ENCODE measurements around the gene CD200R1L. TPM values are rescaled to one million over a fixed set of nuclear protein-coding genes. Genes with fewer than 3 reads are reported as not detected.

Gene CD200R1L
- total RNA-seq, 1 experiment from 2014 or later = not detected

DNA sequence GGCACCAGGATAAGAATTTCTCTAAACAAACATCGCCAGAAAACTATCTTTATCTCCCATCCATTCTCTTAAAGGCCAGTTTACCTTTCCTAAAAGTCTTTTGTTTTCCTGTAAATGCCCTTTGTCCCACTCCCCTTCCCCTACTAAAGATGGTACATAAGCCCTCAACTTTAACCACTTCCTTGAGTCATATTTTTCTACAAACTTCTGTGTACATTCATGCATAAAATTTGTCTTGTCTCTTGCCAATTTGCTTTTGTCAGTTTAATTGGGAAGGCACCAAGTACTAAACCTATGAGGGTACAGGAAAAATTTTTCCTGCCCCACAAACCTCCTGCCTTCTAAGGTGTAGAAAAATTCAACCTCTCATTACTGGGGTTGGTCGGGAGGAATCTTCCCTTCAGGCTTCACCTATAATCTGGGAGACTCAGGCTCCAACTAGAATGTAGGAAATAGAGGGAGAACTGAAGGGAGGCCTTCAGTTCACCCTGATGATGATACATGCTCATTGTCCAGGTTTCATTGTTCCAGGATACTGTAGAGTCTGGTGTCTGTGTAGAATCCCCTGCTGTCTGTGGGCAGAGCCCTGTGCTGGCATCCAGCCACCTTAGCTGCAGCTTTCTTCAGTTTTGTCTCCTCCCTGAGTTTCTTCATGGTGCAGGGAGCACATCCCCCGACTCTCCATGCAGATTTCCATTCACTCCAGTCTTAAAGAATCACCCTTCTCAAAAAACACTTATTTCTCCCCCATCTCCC lies 53.2 kb downstream of the CD200R1L start:
- Histone ChIP-seq H4K91ac (ENCODE audit: insufficient read length, low read depth, low read length) (no peak overlapping the region), H2BK12ac (ENCODE audit: insufficient read length, low read depth, low read length) (no peak overlapping the region), H3K18ac (ENCODE audit: insufficient read length, low read depth, low read length) (no peak overlapping the region), H3K4me2 (ENCODE audit: insufficient read depth, insufficient read length, low read length) (no peak overlapping the region), H2BK20ac (ENCODE audit: low read depth, low read length, poor library complexity, severe bottlenecking) (no peak overlapping the region), H4K5ac (ENCODE audit: insufficient read length, low read depth, low read length) (no peak overlapping the region), H3K9me3 (ENCODE audit: control insufficient read depth, low read depth, low read length) (no peaks in the 10 kb centered on the region), H3K79me2 (ENCODE audit: insufficient read depth, low read length) (no peaks in the 10 kb centered on the region), H4K8ac (replicated peaks; ENCODE audit: insufficient read length, low read depth, low read length) (no peak overlapping the region), H3K9ac (ENCODE audit: extremely low read depth, insufficient read length, low read length) (no peak overlapping the region), H3K14ac (ENCODE audit: insufficient read depth, low read length) (no peak overlapping the region), H3K79me1 (ENCODE audit: insufficient read depth, low read depth, low read length, poor library complexity, severe bottlenecking) (no peaks in the 10 kb centered on the region), H4K20me1 (ENCODE audit: control insufficient read depth, insufficient read depth, insufficient read length) (no peaks in the 10 kb centered on the region), H2BK120ac (ENCODE audit: low read depth, low read length, poor library complexity, severe bottlenecking) (no peak overlapping the region), H2BK15ac (ENCODE audit: low read depth, low read length) (no peak overlapping the region), H3K27ac (ENCODE audit: insufficient read length, low read depth, low read length) (no peak overlapping the region), H3K23me2 (ENCODE audit: insufficient read length, low read depth, low read length, poor library complexity, severe bottlenecking) (no peaks in the 10 kb centered on the region), H3K27me3 (ENCODE audit: insufficient read depth, low read length) (no peaks in the 10 kb centered on the region), H3K4me1 (ENCODE audit: insufficient read depth, low read length) (peaks cover 2% of the 10 kb centered on the region; the same call in 1 of the 2 replicates), H3K23ac (ENCODE audit: insufficient read length, low read depth, low read length) (no peak overlapping the region), H2AFZ (ENCODE audit: low read length) (no peak overlapping the region), H3K4ac (ENCODE audit: low read depth, low read length) (no peak overlapping the region), H2BK5ac (ENCODE audit: insufficient read length, low read length) (no peak overlapping the region), H3K56ac (ENCODE audit: insufficient read length, low read depth, low read length) (no peak overlapping the region), H2AK5ac (ENCODE audit: insufficient read length, low read length) (no peak overlapping the region), H3T11ph (ENCODE audit: low read length) (no peak overlapping the region)
- peaks cover 15 to 20% of the 10 kb centered on the region in 2 experiments for H3K4me1 Mint-ChIP-seq
- peaks cover 0 to 9% (median 2%) of the 10 kb centered on the region in 3 experiments; a peak in 3 of 7 replicates for H3K36me3 Mint-ChIP-seq (ENCODE audit: insufficient read depth in 1 of 3, low read depth in 3 of 3)
- H3K9me3 Mint-ChIP-seq = peaks cover 0 to 10% of the 10 kb centered on the region in 2 experiments; a peak in 3 of 5 replicates
- no peak overlapping the region; a peak in 1 of 7 replicates for H3K27ac Mint-ChIP-seq
- TF ChIP-seq, protein P1, sequence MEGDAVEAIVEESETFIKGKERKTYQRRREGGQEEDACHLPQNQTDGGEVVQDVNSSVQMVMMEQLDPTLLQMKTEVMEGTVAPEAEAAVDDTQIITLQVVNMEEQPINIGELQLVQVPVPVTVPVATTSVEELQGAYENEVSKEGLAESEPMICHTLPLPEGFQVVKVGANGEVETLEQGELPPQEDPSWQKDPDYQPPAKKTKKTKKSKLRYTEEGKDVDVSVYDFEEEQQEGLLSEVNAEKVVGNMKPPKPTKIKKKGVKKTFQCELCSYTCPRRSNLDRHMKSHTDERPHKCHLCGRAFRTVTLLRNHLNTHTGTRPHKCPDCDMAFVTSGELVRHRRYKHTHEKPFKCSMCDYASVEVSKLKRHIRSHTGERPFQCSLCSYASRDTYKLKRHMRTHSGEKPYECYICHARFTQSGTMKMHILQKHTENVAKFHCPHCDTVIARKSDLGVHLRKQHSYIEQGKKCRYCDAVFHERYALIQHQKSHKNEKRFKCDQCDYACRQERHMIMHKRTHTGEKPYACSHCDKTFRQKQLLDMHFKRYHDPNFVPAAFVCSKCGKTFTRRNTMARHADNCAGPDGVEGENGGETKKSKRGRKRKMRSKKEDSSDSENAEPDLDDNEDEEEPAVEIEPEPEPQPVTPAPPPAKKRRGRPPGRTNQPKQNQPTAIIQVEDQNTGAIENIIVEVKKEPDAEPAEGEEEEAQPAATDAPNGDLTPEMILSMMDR (conservative IDR thresholded peaks at IDR 0.05) = no peak
- no peak for DNase-seq
- no peaks in the 10 kb centered on the region for H3K27me3 Mint-ChIP-seq (ENCODE audit: low read depth)
- WGBS (ENCODE audit: extremely low coverage, insufficient read length, low lambda C conversion rate) = no CpG with 5 or more reads among the region's 3 CpGs
- H3K4me3 Mint-ChIP-seq = no peak overlapping the region
